HG02642 (cell line): ENCODE results near the gene MRPS5.
"Not testable (repeated sequence)": the region's sequence is repeated elsewhere in the genome, so short reads cannot be mapped to it uniquely, and the experiment has no call there.

ENCODE experiments used
- ATAC-seq: cut with Tn5 transposase; IDR thresholded peaks from one replicate; pipeline ENCODE4 v1.9.1; 2021; ENCODE audit warnings: mild to moderate bottlenecking; ENCODE audit not compliant: unreplicated experiment, poor library complexity

MRPS5 gene

GRCh38 chr2:95098273-95098672 is 23.3 kb downstream of the MRPS5 start:
- not testable (repeated sequence) for ATAC-seq

- no peak for ATAC-seq
These were observed 29.6 kb downstream of the MRPS5 start for GRCh38 chr2:95091885-95092555.

- no peak for ATAC-seq
These were observed 34.2 kb downstream of the MRPS5 start for GRCh38 chr2:95087379-95087778.

- ATAC-seq = no peak
These were observed 35.6 kb downstream of the MRPS5 start for GRCh38 chr2:95086017-95086416.

GRCh38 chr2:95082477-95082876 is 39.1 kb downstream of the MRPS5 start:
- no peak for ATAC-seq

- ATAC-seq = no peak
These were observed 42.4 kb downstream of the MRPS5 start for GRCh38 chr2:95079199-95079683.

GRCh38 chr2:95077861-95078603 is 43.6 kb downstream of the MRPS5 start:
- no peak for ATAC-seq

GRCh38 chr2:95077530-95077825 is 44.1 kb downstream of the MRPS5 start:
- ATAC-seq = no peak

GRCh38 chr2:95076705-95077529 is 44.7 kb downstream of the MRPS5 start:
- ATAC-seq = peak; percentile 94

- ATAC-seq = no peak
These were observed 46.0 kb downstream of the MRPS5 start for GRCh38 chr2:95075440-95076132.

GRCh38 chr2:95074663-95075439 is 46.8 kb downstream of the MRPS5 start:
- ATAC-seq = no peak

GRCh38 chr2:95073856-95074662 is 47.5 kb downstream of the MRPS5 start:
- ATAC-seq = no peak

GRCh38 chr2:95072424-95072823 is 49.2 kb downstream of the MRPS5 start:
- ATAC-seq = no peak

GRCh38 chr2:95071856-95072255 is 49.8 kb downstream of the MRPS5 start:
- no peak for ATAC-seq

GRCh38 chr2:95069465-95069864 is 52.1 kb downstream of the MRPS5 start:
- no peak for ATAC-seq

- ATAC-seq = no peak
These were observed 53.4 kb downstream of the MRPS5 start for GRCh38 chr2:95068256-95068655.

- ATAC-seq = peak; percentile 85
These were observed 58.3 kb downstream of the MRPS5 start for GRCh38 chr2:95063086-95063958.
